GM23338 (cell line): ENCODE data around the gene PRMT3. TPM values are rescaled to one million over a fixed set of nuclear protein-coding genes. Genes with fewer than 3 reads are reported as not detected.

Experiments used
- ATAC-seq: fragments of 200-7000 bp; cut with Tn5 transposase; 3 replicates; pipeline ENCODE4 v1.9.1; 2020
- DNase-seq: peaks from one replicate; pipeline ENCODE4 v3.0.0-alpha.2; 2015; ENCODE audit warnings: low spot score
- H2AFZ ChIP-seq: fragments of 200-600 bp; sonication (generic); 2 replicates; pipeline ENCODE4 v1.8.0; 2016; ENCODE audit warnings: antibody characterized with exemption, mild to moderate bottlenecking, moderate library complexity
- H3F3A ChIP-seq: fragments of 200-600 bp; sonication (generic); replicated peaks from 2 replicates; pipeline ENCODE4 v1.8.0; 2017; ENCODE audit warnings: antibody characterized with exemption, mixed run types, low read depth
- H3K27ac ChIP-seq: fragments of 200-600 bp; sonication (generic); 2 replicates; pipeline ENCODE4 v1.6.1; 2016; ENCODE audit warnings: low read depth
- H3K27me3 ChIP-seq: fragments of 200-600 bp; sonication (generic); 2 replicates; pipeline ENCODE4 v1.8.0; 2016; ENCODE audit warnings: mild to moderate bottlenecking, mixed run types, moderate library complexity; ENCODE audit not compliant: insufficient read depth
- H3K36me3 ChIP-seq: fragments of 200-600 bp; sonication (generic); 2 replicates; pipeline ENCODE4 v1.8.0; 2016; ENCODE audit warnings: mild to moderate bottlenecking; ENCODE audit not compliant: insufficient read depth
- H3K4me1 ChIP-seq: fragments of 200-600 bp; sonication (generic); 2 replicates; pipeline ENCODE4 v1.8.0; 2016; ENCODE audit warnings: mild to moderate bottlenecking, moderate library complexity; ENCODE audit not compliant: insufficient read depth
- H3K4me2 ChIP-seq: fragments of 200-600 bp; sonication (generic); 2 replicates; pipeline ENCODE4 v1.7.1; 2017; ENCODE audit warnings: mixed run types
- H3K4me3 ChIP-seq: fragments of 200-600 bp; sonication (generic); 2 replicates; pipeline ENCODE4 v1.6.1; 2016; ENCODE audit warnings: mixed run types
- H3K79me2 ChIP-seq: fragments of 200-600 bp; sonication (generic); replicated peaks from 2 replicates; pipeline ENCODE4 v1.8.0; 2017; ENCODE audit warnings: mild to moderate bottlenecking; ENCODE audit not compliant: insufficient read depth
- H3K9me2 ChIP-seq: fragments of 200-600 bp; sonication (generic); 2 replicates; pipeline ENCODE4 v1.8.0; 2017; ENCODE audit not compliant: insufficient read depth
- H4K20me1 ChIP-seq: fragments of 200-600 bp; sonication (generic); replicated peaks from 2 replicates; pipeline ENCODE4 v1.8.0; 2017; ENCODE audit warnings: mild to moderate bottlenecking; ENCODE audit not compliant: insufficient read depth
- H3K27ac Mint-ChIP-seq: 2 replicates; pipeline ENCODE4 v1.8.0; 2020; ENCODE audit warnings: inconsistent platforms, mild to moderate bottlenecking, moderate library complexity, mixed read lengths
- H3K27me3 Mint-ChIP-seq: 3 replicates; pipeline ENCODE4 v1.8.0; 2022; ENCODE audit warnings: low read depth, mild to moderate bottlenecking, moderate library complexity, mixed read lengths, inconsistent platforms; ENCODE audit not compliant: insufficient read depth, poor library complexity
- H3K36me3 Mint-ChIP-seq: 3 replicates; pipeline ENCODE4 v1.8.0; 2021; ENCODE audit warnings: low read depth, mild to moderate bottlenecking, inconsistent platforms, moderate library complexity, mixed read lengths
- H3K4me1 Mint-ChIP-seq: 3 replicates; pipeline ENCODE4 v1.8.0; 2020; ENCODE audit warnings: mild to moderate bottlenecking, inconsistent platforms, mixed read lengths
- H3K4me3 Mint-ChIP-seq: 3 replicates; pipeline ENCODE4 v1.8.0; 2021; ENCODE audit warnings: moderate library complexity, mild to moderate bottlenecking, inconsistent platforms, mixed read lengths
- H3K9me3 Mint-ChIP-seq: 3 replicates; pipeline ENCODE4 v1.8.0; 2020; ENCODE audit warnings: moderate library complexity, mild to moderate bottlenecking, inconsistent platforms, mixed read lengths
- JUNB ChIP-seq: IDR thresholded peaks from one replicate; pipeline ENCODE4 v1.6.1; 2016; ENCODE audit warnings: antibody characterized with exemption; ENCODE audit not compliant: unreplicated experiment
- NANOG ChIP-seq: IDR thresholded peaks from 2 replicates; pipeline ENCODE4 v1.6.1; 2016; ENCODE audit warnings: antibody characterized with exemption, borderline replicate concordance
- POLR2AphosphoS5 ChIP-seq: IDR thresholded peaks from 2 replicates; pipeline ENCODE4 v1.6.1; 2016; ENCODE audit warnings: antibody characterized with exemption, low read depth
- REST ChIP-seq: IDR thresholded peaks from one replicate; pipeline ENCODE4 v1.6.1; 2018; ENCODE audit warnings: antibody characterized with exemption; ENCODE audit not compliant: unreplicated experiment
- STAT1 ChIP-seq: IDR thresholded peaks from one replicate; pipeline ENCODE4 v1.6.1; 2016; ENCODE audit warnings: antibody characterized with exemption; ENCODE audit not compliant: unreplicated experiment
- ZNF331 ChIP-seq: fragments of 250-450 bp; sonication (Bioruptor Pico); IDR thresholded peaks from 2 replicates; pipeline ENCODE4 v1.5.0; 2020; ENCODE audit warnings: low read depth, mild to moderate bottlenecking, moderate library complexity
- polyA plus RNA-seq: library from polyadenylated mRNA; unstranded; fragments of >200 nt; fragmentation: Nextera tagmentation; extraction: Ambion mirVana; gene quantifications from 2 replicates; pipeline ENCODE4 v1.2.1, GENCODE V29; 2016
- total RNA-seq: library from RNA; depleted of rRNA; stranded (reverse); fragments of >200 nt; shearing (Covaris generic); gene quantifications from 2 replicates; pipeline ENCODE4 v1.2.3, GENCODE V29; 2014
- TF ChIP-seq, protein P1 (sequence below): IDR thresholded peaks from 2 replicates; pipeline ENCODE4 v1.6.1; 2016; ENCODE audit warnings: antibody characterized with exemption
- TF ChIP-seq, protein P2 (sequence below): fragments of 250-450 bp; sonication (Bioruptor Pico); IDR thresholded peaks from 2 replicates; pipeline ENCODE4 v1.5.0; 2020; ENCODE audit warnings: mild to moderate bottlenecking, moderate library complexity

The PRMT3 gene
- total and polyA plus RNA-seq, 2 experiments from 2014 or later, result 19.0 to 35.0 TPM

DNA sequence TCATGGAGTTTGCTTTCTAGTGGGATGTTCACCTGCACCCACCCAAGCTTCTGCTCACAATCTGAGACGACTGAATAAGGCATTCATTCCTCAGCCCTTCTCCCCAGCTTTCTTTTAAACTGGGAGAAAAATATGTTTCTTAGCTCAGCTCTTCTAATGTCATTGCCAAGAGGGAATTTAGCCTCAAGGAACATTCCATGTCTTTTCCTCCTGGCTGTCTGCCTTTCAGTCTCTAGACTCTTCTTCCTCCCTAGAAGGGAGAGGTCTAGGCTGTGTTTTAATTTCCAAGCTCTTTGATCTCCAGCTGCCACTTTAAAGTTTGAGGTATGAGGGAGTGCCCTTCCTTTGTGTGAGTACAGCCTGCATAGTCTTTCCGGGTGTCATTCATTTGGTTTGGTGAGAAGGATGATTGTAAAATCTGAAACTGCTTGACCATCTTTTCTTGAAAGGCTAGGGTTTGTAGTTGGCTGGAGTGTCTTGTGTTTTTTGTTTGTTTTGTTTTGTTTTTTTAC lies 35.7 kb upstream of the PRMT3 start:
- TF ChIP-seq REST (no peak), NANOG (no peak), POLR2AphosphoS5 (no peak), JUNB (no peak), STAT1 (no peak), ZNF331 (CRISPR knock-in tag) (no peak)
- TF ChIP-seq, protein P1, sequence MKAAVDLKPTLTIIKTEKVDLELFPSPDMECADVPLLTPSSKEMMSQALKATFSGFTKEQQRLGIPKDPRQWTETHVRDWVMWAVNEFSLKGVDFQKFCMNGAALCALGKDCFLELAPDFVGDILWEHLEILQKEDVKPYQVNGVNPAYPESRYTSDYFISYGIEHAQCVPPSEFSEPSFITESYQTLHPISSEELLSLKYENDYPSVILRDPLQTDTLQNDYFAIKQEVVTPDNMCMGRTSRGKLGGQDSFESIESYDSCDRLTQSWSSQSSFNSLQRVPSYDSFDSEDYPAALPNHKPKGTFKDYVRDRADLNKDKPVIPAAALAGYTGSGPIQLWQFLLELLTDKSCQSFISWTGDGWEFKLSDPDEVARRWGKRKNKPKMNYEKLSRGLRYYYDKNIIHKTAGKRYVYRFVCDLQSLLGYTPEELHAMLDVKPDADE, result no peak
- TF ChIP-seq, protein P2, sequence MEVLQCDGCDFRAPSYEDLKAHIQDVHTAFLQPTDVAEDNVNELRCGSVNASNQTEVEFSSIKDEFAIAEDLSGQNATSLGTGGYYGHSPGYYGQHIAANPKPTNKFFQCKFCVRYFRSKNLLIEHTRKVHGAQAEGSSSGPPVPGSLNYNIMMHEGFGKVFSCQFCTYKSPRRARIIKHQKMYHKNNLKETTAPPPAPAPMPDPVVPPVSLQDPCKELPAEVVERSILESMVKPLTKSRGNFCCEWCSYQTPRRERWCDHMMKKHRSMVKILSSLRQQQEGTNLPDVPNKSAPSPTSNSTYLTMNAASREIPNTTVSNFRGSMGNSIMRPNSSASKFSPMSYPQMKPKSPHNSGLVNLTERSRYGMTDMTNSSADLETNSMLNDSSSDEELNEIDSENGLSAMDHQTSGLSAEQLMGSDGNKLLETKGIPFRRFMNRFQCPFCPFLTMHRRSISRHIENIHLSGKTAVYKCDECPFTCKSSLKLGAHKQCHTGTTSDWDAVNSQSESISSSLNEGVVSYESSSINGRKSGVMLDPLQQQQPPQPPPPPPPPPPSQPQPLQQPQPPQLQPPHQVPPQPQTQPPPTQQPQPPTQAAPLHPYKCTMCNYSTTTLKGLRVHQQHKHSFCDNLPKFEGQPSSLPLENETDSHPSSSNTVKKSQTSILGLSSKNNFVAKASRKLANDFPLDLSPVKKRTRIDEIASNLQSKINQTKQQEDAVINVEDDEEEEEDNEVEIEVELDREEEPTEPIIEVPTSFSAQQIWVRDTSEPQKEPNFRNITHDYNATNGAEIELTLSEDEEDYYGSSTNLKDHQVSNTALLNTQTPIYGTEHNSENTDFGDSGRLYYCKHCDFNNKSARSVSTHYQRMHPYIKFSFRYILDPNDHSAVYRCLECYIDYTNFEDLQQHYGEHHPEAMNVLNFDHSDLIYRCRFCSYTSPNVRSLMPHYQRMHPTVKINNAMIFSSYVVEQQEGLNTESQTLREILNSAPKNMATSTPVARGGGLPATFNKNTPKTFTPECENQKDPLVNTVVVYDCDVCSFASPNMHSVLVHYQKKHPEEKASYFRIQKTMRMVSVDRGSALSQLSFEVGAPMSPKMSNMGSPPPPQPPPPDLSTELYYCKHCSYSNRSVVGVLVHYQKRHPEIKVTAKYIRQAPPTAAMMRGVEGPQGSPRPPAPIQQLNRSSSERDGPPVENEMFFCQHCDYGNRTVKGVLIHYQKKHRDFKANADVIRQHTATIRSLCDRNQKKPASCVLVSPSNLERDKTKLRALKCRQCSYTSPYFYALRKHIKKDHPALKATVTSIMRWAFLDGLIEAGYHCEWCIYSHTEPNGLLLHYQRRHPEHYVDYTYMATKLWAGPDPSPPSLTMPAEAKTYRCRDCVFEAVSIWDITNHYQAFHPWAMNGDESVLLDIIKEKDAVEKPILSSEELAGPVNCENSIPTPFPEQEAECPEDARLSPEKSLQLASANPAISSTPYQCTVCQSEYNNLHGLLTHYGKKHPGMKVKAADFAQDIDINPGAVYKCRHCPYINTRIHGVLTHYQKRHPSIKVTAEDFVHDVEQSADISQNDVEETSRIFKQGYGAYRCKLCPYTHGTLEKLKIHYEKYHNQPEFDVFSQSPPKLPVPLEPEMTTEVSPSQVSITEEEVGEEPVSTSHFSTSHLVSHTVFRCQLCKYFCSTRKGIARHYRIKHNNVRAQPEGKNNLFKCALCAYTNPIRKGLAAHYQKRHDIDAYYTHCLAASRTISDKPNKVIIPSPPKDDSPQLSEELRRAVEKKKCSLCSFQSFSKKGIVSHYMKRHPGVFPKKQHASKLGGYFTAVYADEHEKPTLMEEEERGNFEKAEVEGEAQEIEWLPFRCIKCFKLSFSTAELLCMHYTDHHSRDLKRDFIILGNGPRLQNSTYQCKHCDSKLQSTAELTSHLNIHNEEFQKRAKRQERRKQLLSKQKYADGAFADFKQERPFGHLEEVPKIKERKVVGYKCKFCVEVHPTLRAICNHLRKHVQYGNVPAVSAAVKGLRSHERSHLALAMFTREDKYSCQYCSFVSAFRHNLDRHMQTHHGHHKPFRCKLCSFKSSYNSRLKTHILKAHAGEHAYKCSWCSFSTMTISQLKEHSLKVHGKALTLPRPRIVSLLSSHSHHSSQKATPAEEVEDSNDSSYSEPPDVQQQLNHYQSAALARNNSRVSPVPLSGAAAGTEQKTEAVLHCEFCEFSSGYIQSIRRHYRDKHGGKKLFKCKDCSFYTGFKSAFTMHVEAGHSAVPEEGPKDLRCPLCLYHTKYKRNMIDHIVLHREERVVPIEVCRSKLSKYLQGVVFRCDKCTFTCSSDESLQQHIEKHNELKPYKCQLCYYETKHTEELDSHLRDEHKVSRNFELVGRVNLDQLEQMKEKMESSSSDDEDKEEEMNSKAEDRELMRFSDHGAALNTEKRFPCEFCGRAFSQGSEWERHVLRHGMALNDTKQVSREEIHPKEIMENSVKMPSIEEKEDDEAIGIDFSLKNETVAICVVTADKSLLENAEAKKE (CRISPR knock-in tag), result no peak
- Mint-ChIP-seq H3K4me3 (no peak overlapping the region), H3K4me1 (no peaks in the 10 kb centered on the region), H3K9me3 (no peaks in the 10 kb centered on the region), H3K27me3 (no peaks in the 10 kb centered on the region), H3K27ac (no peak overlapping the region), H3K36me3 (no peaks in the 10 kb centered on the region)
- Histone ChIP-seq H3F3A (no peaks in the 10 kb centered on the region), H3K4me1 (no peaks in the 10 kb centered on the region), H3K36me3 (no peaks in the 10 kb centered on the region), H3K9me2 (no peaks in the 10 kb centered on the region), H4K20me1 (no peaks in the 10 kb centered on the region), H3K4me2 (no peak overlapping the region), H3K4me3 (no peak overlapping the region), H3K27ac (no peak overlapping the region), H3K79me2 (no peaks in the 10 kb centered on the region), H2AFZ (no peak overlapping the region), H3K27me3 (no peaks in the 10 kb centered on the region; the same call in 1 of the 2 replicates)
- DNase-seq, result no peak
- no peak for ATAC-seq
